Measurements from ENCODE around the gene ANKRD10.

DNA sequence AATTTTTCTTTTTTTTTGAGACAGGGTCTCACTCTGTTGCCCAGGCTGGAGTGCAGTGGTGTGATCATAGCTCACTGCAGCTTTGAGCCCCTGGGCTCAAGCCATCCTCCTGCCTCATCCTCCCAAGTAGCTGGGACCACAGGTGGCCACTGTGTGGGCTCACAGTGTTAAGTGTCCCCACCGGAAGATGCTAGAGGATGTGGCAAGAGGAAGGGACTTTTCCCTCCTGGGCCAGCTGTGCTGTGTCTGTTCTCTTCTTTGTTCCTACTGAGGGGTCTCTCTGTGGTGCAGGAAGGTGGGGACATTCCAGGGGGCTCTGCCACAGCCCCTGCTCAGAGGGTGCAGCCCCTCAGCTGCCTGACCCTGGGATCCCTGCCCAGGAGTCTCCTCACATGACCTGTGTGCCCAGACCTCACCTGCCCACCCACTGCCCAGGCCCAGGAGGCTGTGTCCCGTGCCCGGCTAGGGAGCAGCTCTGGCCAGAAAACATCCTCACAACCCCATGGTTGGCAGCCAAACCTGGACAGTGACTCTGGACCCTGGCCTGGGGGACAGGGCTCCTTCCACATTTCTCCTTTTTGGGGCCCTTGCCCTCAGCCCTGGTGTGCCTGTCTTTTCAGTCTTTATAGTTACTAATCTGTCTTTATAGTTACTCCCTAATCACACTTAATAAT lies 14.4 kb upstream of the ANKRD10 start:
- TF ChIP-seq, protein P1, sequence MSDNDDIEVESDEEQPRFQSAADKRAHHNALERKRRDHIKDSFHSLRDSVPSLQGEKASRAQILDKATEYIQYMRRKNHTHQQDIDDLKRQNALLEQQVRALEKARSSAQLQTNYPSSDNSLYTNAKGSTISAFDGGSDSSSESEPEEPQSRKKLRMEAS (IDR thresholded peaks at IDR 0.05; ENCODE audit: insufficient read depth, insufficient read length): no peak
- no peak for TF ChIP-seq MYC (IDR thresholded peaks at IDR 0.05; ENCODE audit: low read depth, low read length)
- no peak for TF ChIP-seq EZH2 (IDR thresholded peaks at IDR 0.05; ENCODE audit: borderline replicate concordance, low read depth, low read length, severe bottlenecking)
- TF ChIP-seq, protein P2, sequence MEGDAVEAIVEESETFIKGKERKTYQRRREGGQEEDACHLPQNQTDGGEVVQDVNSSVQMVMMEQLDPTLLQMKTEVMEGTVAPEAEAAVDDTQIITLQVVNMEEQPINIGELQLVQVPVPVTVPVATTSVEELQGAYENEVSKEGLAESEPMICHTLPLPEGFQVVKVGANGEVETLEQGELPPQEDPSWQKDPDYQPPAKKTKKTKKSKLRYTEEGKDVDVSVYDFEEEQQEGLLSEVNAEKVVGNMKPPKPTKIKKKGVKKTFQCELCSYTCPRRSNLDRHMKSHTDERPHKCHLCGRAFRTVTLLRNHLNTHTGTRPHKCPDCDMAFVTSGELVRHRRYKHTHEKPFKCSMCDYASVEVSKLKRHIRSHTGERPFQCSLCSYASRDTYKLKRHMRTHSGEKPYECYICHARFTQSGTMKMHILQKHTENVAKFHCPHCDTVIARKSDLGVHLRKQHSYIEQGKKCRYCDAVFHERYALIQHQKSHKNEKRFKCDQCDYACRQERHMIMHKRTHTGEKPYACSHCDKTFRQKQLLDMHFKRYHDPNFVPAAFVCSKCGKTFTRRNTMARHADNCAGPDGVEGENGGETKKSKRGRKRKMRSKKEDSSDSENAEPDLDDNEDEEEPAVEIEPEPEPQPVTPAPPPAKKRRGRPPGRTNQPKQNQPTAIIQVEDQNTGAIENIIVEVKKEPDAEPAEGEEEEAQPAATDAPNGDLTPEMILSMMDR (IDR thresholded peaks at IDR 0.05; ENCODE audit: extremely low read depth in 1 of 2, insufficient read depth in 1 of 2, low read depth in 1 of 2, low read length in 2 of 2): no peak
- TF ChIP-seq POLR2AphosphoS5 (IDR thresholded peaks at IDR 0.05; ENCODE audit: insufficient read depth, low read depth, low read length): no peak

Data from endothelial cell of umbilical vein (primary cell).